NCI-H510A treated with DMSO at 0.1 percent for 48 hours (cell line): Measurements from ENCODE around the gene CYB5B.
A peak's percentile ranks its signal among the peaks of the same experiment; 100 is the strongest.

Source experiments
- DNase-seq: peaks from one replicate; lab custom pipeline; 2025; lab: John Stamatoyannopoulos, UW

CYB5B gene

GRCh38 chr16:69444873-69445517 is 20.6 kb downstream of the CYB5B start:
- no peak for DNase-seq

- no peak for DNase-seq
Observed at GRCh38 chr16:69448470-69449193, 24.2 kb downstream of the CYB5B start.

GRCh38 chr16:69451166-69451565 is 26.7 kb downstream of the CYB5B start:
- no peak for DNase-seq

- no peak for DNase-seq
Observed at GRCh38 chr16:69453936-69454335, 29.5 kb downstream of the CYB5B start.

- no peak for DNase-seq
Observed at GRCh38 chr16:69463876-69464275, 39.5 kb downstream of the CYB5B start.

- no peak for DNase-seq
Observed at GRCh38 chr16:69465083-69465721, 40.8 kb downstream of the CYB5B start.

GRCh38 chr16:69465881-69466280 is 41.5 kb downstream of the CYB5B start:
- no peak for DNase-seq

- no peak for DNase-seq
Observed at GRCh38 chr16:69466547-69466946, 42.1 kb downstream of the CYB5B start.

GRCh38 chr16:69467080-69467479 is 42.7 kb downstream of the CYB5B start:
- no peak for DNase-seq

GRCh38 chr16:69467531-69468204 is 43.2 kb downstream of the CYB5B start:
- no peak for DNase-seq

GRCh38 chr16:69469807-69470561 is 45.6 kb downstream of the CYB5B start:
- no peak for DNase-seq

- no peak for DNase-seq
Observed at GRCh38 chr16:69471121-69471520, 46.7 kb downstream of the CYB5B start.

GRCh38 chr16:69474408-69474807 is 50.0 kb downstream of the CYB5B start:
- DNase-seq, result no peak

GRCh38 chr16:69476920-69477443 is 52.6 kb downstream of the CYB5B start:
- DNase-seq, result peak; percentile 34

- no peak for DNase-seq
Observed at GRCh38 chr16:69477546-69477945, 53.1 kb downstream of the CYB5B start.

GRCh38 chr16:69478685-69479084 is 54.3 kb downstream of the CYB5B start:
- no peak for DNase-seq

GRCh38 chr16:69479775-69480174 is 55.4 kb downstream of the CYB5B start:
- no peak for DNase-seq

- DNase-seq, result no peak
Observed at GRCh38 chr16:69481901-69482341, 57.5 kb downstream of the CYB5B start.

- no peak for DNase-seq
Observed at GRCh38 chr16:69482410-69482991, 58.1 kb downstream of the CYB5B start.

- no peak for DNase-seq
Observed at GRCh38 chr16:69483611-69484010, 59.2 kb downstream of the CYB5B start.

GRCh38 chr16:69485361-69485760 is 60.9 kb downstream of the CYB5B start:
- no peak for DNase-seq
